Activated T-cell treated with anti-CD3 and anti-CD28 coated beads for 1 hour (primary cell): Measurements from ENCODE around the gene CAV2.
"Not testable (repeated sequence)": the region's sequence is repeated elsewhere in the genome, so short reads cannot be mapped to it uniquely, and the experiment has no call there.

Experiments used
- DNase-seq: peaks from one replicate; pipeline ENCODE4 v3.0.0-alpha.2; 2020; ENCODE audit warnings: low read depth

CAV2 gene

GRCh38 chr7:116499168-116500077 lies at the start of gene CAV2:
TSS of gene CAV2 (plus strand) at chr7:116499738. CDS start at chr7:116499782, 44 bp downstream.
- no peak for DNase-seq

- DNase-seq = no peak
Measured at GRCh38 chr7:116449950-116450349, 49.6 kb upstream of the CAV2 start.

GRCh38 chr7:116451957-116452729 lies 47.4 kb upstream of the CAV2 start:
- no peak for DNase-seq

DNA sequence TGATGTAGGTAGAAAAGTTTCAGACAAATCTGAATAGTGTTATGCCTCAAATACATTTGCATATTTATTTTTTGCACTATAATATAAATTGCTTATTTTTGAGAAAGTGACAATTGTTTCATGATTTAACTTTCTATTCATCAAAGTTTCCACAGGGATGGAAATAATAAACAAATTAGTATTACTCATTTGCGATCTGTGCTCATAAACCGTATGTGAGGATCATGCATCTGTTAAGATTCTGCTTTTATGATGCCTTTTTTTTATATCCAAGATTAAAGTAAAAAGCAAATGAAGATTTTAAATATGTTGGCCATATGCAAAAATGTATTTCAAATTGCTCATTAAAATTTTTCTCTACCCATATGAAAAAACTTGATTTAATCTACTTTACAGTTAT lies 45.2 kb upstream of the CAV2 start:
- no peak for DNase-seq

DNA sequence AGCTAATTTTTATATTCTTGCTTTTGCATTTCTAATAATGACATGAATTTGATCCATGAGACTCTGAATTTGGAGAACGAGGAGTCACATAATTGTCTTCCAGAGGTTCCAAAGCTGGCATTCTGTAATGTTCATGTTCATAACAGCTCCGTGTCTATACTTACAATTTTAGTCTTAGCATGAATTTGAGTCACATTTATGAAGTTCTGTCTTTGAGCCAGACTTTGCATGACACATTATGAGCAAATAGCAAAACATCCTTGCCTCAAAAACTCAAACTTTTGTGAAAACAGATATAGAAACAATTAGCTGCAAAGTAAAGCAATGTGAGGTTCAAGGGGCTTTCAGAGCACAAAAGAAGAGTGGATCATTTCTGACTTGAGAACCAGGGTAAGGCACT lies 44.5 kb upstream of the CAV2 start:
- no peak for DNase-seq

DNA sequence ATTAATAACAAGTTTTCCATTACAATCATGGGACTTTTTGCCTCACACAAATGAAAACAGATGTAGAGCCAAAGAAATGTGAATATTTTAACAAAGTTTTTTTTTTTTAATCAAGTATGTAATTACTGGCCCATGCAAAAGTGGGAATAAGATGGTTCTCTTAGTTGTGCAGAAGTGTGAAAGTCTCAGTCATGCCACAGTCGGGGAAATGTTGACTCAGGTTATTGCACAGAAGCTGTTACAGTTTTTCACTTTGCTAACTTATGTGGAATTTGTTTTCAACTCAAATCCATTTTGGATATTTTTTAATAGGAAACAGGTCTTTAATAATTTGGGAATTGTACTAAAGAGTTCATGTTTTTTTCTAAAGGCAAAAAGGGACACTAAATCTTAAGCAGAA lies 44.0 kb upstream of the CAV2 start:
- no peak for DNase-seq

- no peak for DNase-seq
Measured at GRCh38 chr7:116461500-116461899, 38.0 kb upstream of the CAV2 start.

DNA sequence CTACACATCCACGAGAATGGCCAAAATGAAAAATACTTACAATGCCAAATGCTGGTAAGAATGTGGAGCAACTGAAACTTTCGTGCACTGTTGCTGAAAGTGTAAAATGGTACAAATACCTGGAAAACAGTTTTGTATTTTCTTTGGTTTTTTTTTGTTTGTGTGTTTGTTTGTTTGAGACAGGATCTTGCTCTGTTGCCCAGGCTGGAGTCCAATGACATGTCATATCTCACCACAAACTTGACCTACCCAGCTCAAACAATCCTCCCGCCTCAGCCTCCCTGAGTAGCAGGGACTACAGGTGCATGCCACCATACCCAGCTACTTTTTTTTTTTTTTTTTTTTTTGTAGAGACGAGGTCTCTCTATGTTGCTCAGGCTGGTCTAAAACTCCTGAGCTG lies 35.6 kb upstream of the CAV2 start:
- DNase-seq = no peak

GRCh38 chr7:116464375-116464774 lies 35.2 kb upstream of the CAV2 start:
- DNase-seq = no peak

DNA sequence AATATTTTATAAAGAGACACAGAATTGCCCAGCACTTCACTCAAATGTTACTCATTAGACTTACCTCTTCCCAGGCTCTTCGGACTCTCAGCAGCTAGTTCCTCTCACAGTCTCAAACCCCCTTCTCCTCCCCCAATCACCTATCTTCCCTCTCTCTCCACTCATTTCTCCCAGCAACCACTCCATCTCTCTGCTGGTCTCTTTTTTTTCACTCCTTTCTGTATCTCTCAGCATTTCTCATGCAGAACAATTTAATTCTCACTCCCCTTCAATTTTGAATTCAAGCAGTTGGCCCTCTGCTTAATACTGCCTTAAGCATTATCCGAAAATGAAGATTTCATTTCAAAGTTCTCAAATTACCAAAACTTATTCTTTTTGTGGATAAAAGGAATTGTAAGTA lies 34.4 kb upstream of the CAV2 start:
- no peak for DNase-seq

- DNase-seq = no peak
Measured at GRCh38 chr7:116468534-116468933, 31.0 kb upstream of the CAV2 start.

GRCh38 chr7:116477625-116478024 lies 21.9 kb upstream of the CAV2 start:
- DNase-seq = no peak

DNA sequence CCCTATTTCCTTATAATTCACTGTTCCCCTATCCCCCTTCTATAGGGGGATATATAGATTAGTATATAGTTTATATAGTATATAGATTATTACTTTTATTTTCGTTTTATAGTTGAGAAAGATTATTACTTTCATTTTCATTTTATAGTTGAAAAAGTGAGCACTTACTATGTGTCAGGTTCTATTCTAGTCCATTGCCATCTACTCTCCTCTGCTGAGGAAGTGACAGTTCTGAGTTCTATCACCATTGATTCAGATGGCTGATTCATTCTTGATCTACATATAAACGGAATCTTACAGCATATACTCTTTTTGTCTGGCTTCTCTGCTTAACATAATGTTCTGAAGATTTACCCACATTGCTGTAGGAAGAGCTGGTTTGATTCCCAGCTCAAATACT lies 20.7 kb upstream of the CAV2 start:
- DNase-seq = no peak

DNA sequence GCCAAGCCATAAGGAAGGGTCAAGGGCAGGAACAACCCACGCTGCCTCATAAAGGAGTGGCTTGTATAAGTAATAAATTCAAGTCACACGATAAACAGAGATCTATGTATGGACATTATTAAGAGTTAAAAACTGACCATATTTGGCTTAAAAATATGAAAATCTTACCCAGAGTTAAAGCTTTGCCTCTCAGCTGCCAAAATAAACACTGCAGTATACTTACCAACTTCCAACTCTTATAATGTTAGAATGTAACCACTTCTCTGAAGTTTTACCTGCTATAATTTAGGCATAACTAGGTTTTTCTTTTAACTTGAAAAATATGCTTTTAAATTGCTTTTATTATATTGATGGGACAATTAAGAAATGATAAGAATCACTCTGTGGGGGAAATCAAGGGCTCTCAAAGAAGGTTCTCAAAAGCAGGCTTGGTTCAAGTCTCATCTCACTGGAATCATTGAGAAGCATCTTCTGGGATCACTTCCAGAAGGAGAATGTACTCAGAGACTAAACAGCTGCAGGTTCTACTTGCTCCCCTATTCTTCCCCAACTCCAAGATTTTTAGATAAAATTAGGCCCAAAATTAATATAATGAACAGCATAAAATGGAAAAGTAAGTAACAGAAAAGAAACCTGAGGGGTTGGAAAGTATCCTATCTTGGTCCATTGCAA lies 16.1 kb upstream of the CAV2 start:
- DNase-seq = no peak

DNA sequence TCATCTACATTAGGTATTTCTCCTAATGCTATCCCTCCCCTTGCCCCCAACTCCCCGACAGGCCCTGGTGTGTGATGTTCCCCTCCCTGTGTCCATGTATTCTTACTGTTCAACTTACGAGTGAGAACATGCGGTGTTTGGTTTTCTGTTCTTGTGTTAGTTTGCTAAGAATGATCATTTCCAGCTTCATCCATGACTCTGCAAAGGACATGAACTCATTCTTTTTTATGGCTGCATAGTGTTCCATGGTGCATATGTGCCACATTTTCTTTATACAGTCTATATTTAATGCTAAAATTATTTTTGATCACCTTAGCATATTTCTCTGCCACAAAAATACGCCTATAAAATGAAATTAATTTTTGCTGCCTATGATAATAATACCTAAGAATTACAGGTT lies 15.1 kb upstream of the CAV2 start:
- not testable (repeated sequence) for DNase-seq

GRCh38 chr7:116487907-116488521 lies 11.5 kb upstream of the CAV2 start:
- DNase-seq = no peak

- no peak for DNase-seq
Measured at GRCh38 chr7:116490351-116490750, 9.2 kb upstream of the CAV2 start.

GRCh38 chr7:116491887-116492653 lies 7.5 kb upstream of the CAV2 start:
- no peak for DNase-seq

DNA sequence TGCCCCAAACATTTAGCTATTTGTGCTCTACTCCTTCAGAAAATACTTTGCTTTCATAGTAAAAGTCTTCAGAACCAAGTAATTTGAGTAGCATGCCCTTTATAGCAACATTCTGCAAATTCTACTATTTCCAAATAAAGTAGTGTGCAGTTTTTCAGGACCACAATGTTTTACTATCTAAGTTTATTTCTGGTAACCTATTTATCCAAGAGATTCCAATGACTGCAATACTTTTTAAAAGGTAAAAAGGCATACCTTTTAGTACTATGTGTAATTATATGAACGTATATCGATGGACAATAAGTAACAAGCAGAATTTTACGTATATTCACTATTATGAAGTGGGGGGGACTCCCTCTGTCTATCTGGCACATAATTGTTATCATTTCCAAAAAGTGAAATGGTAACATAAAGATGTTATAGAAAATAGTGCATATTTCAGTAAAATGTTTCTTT lies 6.9 kb upstream of the CAV2 start:
- DNase-seq = no peak

- DNase-seq = no peak
Measured at GRCh38 chr7:116493449-116493848, 6.1 kb upstream of the CAV2 start.

DNA sequence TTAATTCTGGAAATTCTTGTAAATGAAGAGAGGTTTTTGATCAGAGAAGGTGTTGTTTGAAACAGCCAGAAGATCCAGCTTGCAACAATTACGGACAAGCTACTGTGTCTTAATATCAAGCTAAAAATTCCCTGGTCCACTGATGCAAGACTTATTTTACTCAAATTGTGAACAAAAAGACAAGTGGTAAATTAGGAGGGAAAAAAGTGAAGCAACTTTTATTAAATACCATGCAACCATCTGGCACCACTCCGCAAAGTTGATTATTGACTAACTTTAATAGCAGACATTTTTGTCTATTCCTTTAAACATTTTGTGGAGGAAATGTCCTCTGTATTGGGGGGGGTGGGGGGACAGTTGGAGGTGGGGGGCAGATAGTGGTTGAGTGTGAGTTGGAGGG lies 5.1 kb upstream of the CAV2 start:
- no peak for DNase-seq
